Stimulated activated CD4-positive, alpha-beta T cell treated with anti-CD3 and anti-CD28 coated beads, Interleukin-1b, Interleukin-23, amount 100 ng/mL, for 24 hours (primary cell): Measurements from ENCODE around the gene GPR158.

ENCODE experiments used
- DNase-seq, 4 experiments: peaks; one replicate each; pipeline ENCODE4 v3.0.0-alpha.2; 2020; ENCODE audit warnings: low read depth in 4 of 4, low spot score in 1 of 4

GPR158 gene

DNA sequence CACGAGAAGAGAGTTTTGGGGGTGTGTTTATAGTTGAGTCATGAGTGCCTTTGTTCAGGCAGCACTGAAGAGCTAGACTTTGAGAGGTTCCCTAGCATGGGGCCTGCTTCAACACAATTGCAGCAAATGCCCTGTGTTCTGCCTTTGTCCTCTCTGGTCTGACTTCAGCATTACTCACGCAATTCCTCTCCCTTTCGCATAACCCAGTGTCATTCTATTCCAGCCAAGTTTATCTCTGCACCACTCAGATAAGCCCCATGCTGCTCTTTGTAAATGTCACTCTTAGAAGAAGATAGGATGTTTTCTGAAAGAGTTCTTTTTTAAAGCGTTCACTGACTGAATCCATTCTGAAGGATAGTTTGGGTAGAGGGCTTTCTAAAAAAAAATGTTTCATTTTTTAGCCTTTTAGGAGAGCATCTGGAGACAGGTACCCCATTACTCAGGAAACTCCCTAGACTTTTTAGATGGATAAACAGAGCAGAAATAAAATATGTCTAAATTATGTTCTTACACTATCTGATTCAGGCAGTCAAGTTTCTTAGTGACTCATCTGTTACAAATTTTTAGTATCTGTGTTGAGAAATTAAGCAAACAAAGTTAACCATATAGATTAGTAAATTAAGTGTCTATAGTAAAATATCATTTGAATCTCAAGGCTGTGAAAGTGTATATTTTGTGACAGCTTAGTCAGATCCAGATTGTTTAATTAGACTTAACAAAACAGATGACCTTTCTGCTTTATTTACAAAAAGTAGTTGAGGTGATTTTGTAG lies 318.5 kb downstream of the GPR158 start:
- DNase-seq = no peak

DNA sequence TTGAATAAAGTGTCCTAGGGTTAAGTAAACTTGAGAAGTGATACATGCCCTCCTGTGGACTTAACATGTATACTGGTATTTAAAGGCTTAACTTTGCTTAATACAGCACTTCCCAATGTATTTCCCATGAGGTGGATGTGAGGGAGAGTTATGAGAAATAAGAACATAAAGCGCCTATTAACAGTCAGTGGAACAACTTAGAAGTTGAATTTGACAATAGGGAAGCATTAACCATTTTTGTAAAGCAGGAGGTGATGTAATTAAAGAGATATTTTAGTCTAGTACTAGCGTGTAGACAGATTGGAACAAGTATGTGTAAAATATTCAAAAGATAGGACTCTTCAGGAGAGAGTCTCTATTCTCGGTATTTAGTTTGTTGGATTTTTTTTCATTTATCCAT lies 322.4 kb downstream of the GPR158 start:
- no peak for DNase-seq

GRCh38 chr10:25498645-25499044 lies 323.8 kb downstream of the GPR158 start:
- no peak for DNase-seq

GRCh38 chr10:25501912-25502311 lies 327.1 kb downstream of the GPR158 start:
- DNase-seq = no peak

DNA sequence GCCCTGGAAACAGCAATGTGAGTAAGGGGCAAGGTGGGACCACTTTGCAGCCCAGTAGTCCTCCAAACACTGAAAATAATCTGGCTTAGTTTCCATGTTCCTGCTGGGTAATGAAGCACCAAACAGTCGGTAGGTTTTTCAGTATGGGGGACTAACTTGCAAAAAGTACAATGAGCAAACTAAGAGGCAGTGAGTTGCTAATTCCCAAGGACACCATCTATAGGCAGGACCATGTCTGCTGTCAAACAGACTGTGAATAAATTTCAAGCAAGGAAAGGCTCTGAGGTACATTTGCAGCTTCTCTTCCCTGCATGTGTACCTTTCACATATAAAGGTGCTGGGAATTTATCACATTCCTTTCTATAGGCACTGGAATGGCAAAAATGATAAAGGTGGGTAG lies 327.7 kb downstream of the GPR158 start:
- no peak for DNase-seq

GRCh38 chr10:25504306-25504705 lies 329.5 kb downstream of the GPR158 start:
- no peak for DNase-seq

DNA sequence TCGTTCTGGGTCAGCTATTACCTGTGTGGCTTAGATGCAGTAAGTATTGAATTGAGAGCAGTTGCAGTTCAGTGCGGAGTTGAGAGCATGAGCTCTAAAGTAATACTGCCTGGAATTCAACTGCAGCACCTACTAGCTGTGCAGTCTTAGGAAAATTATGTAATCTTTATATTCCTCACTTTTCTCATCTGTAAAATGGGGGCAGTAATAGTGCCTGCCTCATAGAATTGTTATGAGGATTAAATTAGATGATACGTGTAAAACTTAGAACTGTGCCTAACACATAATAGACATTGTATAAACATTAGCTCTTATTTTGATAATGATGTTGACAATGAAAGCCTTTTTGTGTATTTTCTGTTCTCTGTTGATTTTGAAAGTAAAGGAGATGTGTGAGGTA lies 330.0 kb downstream of the GPR158 start:
- DNase-seq = no peak

- no peak for DNase-seq
These were observed 330.7 kb downstream of the GPR158 start for GRCh38 chr10:25505466-25505865.

GRCh38 chr10:25506821-25507335 lies 332.1 kb downstream of the GPR158 start:
- no peak for DNase-seq

GRCh38 chr10:25508112-25508815 lies 333.5 kb downstream of the GPR158 start:
- no peak for DNase-seq

GRCh38 chr10:25509151-25509550 lies 334.4 kb downstream of the GPR158 start:
- DNase-seq = no peak

DNA sequence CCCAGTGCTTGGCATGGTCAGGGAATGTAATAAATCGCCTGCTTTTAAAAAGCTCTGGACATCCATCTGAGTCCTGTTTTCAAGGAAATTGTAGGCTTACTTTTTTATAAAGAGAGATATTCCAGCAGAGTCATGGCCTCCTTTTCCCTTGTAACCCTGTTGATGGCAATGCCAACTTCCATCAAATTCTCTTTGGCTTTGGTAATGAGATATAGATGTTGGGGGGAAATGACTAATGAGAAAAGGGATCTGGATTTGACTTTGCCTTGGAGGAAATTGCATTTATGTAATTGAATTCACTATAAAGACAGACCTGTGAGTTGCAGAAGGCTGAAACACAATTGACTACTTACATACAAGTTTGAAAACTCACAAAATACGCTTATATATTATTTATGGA lies 347.5 kb downstream of the GPR158 start:
- no peak for DNase-seq

- DNase-seq = no peak
These were observed 348.3 kb downstream of the GPR158 start for GRCh38 chr10:25522946-25523608.

DNA sequence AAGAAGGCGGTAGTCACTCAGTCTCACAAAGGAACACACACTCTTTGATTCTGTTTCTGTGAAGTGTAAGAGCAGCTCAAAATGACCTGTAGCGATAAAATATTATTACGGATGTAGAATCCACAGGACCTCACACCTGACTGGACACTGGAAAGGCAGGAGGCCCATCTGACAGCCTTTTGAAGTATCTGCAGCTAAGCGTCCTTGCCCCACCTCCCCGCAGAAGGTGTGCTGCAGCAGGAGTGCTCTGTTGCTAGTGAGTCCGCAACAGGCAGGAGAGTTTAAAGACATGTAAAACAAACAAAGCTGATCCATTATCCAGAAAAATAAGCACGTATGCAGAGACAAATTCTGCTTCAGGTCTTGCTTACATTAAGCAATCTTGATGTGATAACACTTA lies 355.5 kb downstream of the GPR158 start:
- no peak for DNase-seq

- no peak for DNase-seq
These were observed 356.8 kb downstream of the GPR158 start for GRCh38 chr10:25531457-25532061.

DNA sequence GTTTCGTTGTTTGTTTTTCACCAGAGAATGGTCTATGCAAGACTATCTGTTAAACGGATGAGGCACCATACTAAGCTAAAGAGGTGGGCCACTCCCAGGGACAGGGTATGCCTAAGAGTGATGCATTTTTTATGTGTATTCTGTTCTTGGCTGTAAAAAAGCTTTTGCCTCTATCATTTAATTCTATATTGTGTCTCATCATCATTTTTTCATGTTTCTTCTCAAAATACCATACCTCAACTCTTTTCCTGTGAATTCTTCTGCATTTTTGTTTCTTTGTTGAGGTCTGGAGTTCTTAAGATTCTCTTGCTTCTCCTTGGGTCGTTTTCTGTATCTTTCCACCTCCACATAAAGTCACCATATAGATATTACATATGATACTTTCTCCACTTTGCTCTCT lies 357.4 kb downstream of the GPR158 start:
- DNase-seq = no peak

DNA sequence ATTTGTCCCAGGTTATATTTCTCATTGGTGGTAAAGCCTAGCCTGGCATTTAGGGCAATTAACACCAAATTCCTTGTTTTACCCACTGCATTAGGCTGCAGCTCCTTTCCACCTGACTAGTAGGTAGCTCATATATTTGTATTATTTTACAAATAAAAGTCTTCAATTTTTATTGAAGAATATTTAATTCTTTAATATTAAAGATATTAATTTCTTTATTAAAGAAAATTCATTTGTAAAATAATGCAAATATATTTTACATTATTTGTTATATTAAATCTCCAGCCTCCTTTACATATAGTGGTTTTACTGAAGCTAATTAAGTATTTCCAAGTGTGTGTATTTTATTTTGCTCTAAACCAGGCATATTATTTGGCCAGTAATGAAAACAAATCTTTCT lies 361.2 kb downstream of the GPR158 start:
- DNase-seq = no peak

DNA sequence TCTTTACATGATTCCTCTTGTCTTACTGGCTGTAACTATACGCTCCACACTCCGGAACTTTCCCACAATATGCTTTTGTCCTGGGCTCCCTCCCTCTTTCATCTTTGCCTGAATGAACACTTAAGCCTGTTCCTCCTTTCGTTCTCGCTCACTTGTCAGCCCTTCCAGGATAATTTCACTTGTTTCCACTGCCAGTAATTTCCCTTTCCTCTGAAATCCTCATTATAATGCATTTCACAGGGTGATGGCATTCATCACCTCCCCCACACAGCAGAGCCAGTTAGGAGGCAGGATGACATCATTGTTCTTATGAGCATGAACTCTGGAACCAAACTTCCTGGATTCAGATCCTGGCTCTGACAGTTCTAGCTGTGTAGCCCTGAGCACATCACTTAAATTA lies 372.6 kb downstream of the GPR158 start:
- no peak for DNase-seq

DNA sequence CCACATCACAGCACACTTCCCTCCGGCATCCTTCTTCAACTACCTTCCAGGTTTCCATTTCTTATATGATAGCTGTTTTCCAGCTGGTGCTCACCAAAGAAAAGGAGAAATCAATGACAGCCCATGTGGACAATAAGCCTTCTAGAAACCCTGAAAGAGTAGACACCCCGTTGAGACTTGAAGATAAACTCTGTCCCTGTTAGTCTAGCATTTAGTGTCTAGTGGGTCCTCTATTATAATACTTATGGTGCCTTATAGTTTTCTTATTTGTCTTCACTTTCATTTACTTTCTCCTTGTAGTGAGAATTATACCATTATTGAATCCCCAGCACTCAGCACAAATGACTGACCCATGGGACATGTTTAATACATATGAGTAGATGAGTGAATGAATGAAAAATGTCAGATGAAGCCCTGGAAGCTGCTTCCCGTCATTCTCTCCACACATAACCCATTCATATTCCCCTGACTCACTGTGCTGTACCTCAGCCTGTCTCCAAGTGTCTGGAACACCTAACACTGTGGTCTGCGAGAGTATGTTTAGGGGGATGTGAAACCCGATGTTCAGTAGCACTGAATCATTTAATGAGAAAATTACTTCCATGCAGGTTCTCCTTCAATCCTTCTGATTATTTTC lies 377.6 kb downstream of the GPR158 start:
- no peak for DNase-seq

GRCh38 chr10:25555865-25556264 lies 381.1 kb downstream of the GPR158 start:
- no peak for DNase-seq

DNA sequence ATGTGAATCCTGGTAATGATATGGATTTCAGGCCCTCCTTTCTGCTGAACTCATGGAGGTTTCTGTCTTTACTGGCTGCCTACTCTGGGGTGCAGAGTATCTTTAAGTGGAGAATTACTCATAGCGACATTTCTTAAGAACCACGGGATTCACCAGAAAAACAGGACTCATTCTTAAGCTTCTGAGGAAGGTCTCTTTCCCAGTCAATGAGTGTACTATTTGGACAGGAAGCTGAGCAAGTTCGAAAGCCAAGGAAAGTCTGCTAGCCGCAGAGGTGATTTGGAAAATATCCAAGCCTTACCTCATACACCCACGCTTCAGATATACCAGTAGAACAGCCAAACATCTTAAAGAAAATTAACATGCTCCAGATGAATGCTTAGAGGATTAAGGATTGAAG lies 381.7 kb downstream of the GPR158 start:
- no peak for DNase-seq
